ENCODE measurements around the gene ZBTB7A.
"Not testable (repeated sequence)": the region's sequence is repeated elsewhere in the genome, so short reads cannot be mapped to it uniquely, and the experiment has no call there.

Gene ZBTB7A

DNA sequence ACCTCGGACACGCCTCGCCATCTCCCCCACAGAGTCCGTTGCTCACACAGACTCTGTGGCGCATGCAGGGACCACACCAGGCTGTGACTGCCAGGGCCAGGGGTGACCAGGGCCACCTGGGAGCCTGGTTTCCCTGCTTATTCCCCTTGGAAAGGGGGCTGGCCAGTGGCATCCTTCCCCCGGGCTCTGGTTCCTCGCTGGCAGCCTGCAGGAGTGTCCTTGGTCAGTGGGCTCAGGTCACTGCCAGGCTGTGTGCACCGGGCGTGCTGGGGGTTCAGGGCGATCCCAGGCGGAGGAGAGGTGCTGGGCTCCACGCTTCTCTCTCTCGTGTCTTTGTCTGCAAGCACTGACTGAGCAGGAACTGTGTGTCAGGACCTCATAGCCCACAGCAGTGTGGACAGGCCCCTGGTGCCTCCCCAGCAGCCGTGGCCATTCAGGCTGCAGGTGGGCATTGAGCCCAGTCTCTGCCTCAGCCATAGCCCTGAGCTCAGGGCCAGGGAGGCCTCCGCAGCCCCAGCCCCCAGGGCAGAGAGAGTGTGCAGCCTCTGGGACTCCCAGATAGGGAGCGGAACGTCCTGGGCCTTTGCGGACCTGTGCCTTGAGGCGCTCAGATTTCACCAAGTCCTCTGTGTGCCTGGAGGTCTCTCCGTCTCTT is 52.7 kb downstream of the ZBTB7A start:
- DNase-seq: no peak

DNA sequence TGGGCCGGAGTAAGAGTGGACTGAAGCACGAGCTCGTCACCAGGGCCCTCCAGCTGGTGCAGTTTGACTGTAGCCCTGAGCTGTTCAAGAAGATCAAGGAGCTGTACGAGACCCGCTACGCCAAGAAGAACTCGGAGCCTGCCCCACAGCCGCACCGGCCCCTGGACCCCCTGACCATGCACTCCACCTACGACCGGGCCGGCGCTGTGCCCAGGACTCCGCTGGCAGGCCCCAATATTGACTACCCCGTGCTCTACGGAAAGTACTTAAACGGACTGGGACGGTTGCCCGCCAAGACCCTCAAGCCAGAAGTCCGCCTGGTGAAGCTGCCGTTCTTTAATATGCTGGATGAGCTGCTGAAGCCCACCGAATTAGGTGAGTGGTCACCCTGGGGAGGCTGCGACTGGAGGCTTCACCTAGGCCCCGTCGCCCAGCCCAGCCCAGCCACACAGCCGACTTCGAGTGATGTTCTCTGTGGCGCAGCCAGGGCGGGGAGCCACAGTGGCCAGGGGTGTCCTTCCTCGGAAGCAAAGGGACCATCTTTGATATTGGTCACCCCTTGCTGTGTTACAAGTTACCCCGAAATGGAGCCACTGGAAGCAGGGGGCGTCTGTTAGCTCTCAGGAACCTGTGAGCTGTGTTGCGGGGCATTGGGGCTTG is 53.6 kb downstream of the ZBTB7A start:
- DNase-seq: no peak

DNA sequence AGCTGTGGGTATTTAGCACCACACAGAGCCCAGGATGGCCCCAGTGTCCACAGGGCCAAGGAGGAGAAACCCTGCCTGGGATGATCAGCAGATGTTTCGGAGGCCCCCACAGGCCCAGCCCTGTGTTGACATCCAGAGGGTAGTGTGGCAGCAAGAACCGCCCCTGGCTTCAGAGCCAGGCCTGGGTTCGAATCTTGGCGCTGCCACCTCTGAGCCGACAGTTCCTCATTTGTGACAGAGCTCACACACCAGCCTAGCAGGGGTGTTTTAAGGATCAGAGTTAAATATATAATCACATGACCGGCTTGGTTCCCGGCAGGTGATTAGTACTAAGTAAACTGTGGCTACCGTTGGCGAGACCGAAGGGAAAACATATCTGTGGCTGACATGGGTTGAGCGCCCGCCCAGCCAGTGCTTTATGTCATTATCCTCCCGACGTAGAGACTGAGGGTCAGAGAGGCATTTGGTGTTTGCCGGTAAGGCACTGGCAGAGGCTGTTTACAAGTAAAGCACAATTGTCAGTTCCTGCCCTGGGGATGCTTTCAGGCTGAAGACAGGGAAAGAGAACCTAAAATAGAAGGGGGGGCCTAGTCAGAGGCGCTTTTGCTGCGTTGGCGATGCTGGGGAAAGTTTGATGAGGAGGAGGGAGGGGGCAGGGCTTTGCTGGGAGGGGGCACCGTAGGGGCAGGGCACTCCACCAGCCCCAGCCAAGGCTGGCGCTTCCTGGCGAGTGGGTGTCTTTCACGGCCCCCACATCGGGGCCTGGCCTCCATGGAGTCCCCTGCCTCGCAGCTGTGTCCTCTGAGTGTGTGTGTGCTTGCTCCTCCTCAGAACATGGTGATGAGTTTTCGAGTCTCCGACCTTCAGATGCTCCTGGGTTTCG is 54.4 kb downstream of the ZBTB7A start:
- DNase-seq: no peak

DNA sequence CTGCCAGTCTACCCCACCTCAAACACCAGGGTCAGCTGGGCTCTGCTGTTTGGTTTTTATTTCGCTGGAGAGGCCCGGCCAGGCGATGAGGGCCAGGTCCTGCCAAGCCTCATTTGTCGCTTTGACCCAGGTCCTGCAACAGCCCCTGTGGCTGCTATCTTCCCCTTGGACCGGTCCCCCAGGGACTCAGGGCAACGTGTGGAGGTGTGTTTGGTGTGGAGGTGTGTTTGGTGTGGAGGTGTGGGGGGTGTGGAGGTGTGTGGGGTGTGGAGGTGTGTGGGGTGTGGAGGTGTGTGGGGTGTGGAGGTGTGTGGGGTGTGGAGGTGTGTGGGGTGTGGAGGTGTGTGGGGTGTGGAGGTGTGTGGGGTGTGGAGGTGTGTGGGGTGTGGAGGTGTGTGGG is 55.3 kb downstream of the ZBTB7A start:
- not testable (repeated sequence) for DNase-seq

- no peak for DNase-seq
These were observed 55.9 kb downstream of the ZBTB7A start for GRCh38 chr19:4010808-4011110.

DNA sequence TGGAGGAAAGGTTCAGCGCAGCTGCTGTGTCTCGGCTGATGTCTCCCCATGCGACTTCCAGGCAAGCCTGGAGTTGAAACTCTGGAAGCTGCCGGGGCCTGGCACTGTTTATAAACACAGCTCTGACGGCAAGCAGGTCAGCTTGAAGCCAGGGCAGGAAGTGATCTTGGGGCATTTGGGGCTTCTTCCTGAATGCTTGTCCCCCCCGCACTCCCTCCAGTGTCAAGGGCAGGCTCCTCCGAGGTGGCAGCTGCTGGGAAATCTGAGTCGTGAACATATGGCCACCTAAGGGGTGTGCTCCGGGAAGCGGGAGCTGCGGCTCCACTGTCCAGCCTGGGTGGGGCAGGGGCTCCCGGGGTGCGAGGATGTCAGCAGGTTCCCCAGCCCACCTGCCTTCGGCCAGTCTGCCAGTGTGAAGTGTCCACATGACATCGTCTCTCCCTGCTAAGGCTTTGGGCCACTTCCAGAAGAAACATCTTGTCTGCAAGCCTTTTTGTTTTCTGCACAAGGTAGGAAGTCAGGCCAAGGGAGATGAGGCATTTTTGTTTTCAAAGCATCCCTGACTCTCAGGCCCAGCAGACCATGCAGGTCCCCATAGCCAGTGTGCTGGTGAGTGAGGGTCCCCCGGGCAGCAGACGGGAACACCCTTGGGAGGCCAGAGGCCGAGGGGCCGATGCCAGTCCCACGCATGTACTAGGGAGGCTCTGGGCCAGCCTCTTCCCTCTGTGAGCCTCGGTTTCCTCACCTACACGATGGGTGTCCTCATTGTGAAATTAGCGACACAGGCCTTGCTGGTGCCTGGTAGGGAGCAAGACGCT is 56.5 kb downstream of the ZBTB7A start:
- no peak for DNase-seq

DNA sequence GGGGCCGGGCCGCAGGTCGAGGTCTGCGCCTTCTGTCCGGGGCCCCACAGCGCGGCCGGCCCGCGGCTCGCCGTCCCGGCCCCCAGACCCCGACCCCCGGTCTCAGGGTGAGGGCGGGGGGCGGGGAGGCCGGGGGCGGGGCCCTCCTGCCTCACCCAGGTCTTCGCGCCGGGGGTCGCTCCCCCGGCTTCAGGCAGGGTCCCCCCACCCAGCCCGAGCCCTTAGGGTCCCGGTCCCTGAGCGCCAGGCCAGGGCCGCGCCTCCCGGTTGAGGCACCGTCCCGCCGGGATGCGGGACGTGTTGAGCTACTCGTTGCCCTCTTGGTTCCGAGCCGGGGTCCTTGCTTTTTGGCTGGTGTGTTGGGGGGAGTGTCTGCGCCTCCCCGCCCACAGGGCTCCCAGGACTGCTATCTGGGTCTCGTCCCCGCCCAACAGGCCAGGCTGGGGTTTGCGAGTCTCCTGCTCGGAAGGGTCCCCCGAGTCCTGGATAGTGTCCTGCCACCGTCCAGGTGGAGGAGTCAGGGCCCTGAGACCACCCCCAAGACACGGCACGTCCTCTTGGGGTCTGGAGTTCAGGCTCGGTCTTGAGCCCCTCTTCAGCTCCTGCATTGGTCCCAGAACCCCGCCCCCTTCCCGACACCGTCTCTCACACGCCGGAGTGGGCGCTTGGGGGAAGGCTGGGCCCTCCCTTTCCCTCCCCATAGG is 58.7 kb downstream of the ZBTB7A start:
- DNase-seq: peak; percentile 11

DNA sequence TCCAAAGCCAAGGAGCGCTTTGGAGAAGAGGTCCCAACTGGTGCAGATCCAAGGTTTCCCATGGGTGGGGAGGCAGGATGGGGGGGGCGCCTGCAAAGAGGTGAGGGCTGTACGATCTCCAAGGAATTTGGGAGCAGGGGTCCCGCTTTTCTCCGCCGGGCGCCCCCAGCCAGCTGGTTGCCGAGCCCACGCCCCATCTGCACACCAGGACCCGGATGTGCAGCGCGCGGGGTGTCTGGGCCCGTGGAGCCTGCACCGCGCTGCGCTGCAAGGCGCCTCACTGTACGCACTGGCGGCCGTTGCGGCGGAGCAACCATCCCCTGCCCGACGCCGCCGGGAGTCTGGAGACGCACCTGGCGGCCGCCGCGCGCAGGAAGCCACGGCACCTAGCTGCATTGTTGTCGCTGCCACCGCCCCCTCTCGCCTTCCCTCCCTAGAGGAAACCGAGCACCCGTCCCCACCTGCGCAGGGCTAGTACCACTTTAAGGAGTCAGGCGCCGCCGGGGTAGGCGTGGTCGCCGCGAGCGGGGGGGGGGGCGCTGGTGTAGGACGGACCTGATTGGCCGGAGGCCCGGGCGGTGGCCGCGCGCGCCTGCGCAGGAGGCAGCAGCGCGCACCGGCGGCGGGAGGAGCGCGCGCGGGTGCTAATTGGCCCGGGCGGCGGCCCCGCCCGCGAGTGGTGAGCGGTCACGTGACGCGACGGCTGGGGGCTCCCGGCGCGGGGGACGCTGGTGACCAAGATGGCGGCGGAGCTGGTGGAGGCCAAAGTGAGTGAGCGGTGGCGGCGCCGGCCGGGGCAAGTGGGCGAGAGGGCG is 59.5 kb downstream of the ZBTB7A start, which contains the start of gene PIAS4:
Gene PIAS4 (plus strand): TSS at position 716 of the 815 bp plus-strand sequence. CDS start 25 bp downstream, at position 741.
- DNase-seq: peak; percentile 93

GRCh38 chr19:4005436-4005835 is 61.3 kb downstream of the ZBTB7A start:
- DNase-seq: not testable (repeated sequence)

GRCh38 chr19:4000798-4001197 is 65.9 kb downstream of the ZBTB7A start:
- not testable (repeated sequence) for DNase-seq

- DNase-seq: not testable (repeated sequence)
These were observed 67.9 kb downstream of the ZBTB7A start for GRCh38 chr19:3998667-3999412.

DNA sequence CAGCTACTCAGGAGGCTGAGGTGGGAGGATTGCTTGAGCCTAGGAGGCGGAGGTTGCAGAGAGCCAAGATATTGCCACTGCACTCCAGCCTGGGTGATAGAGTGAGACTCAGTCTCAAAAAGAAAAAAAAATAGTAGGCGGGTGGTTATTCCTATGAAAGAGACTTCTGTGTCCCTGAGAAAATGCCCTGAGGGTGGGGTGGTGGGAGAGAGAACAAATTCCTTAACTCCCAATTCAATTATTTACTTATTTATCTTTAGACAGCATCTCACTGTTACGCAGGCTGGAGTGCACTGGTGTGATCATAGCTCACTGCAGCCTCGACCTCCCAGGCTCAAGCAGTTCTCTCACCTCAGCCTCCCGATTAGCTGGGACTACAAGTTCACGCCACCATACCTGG is 71.1 kb downstream of the ZBTB7A start:
- DNase-seq: no peak
